GM12873 (cell line): Measurements from ENCODE around the gene UBL4B.

Source experiments
- CTCF ChIP-seq: IDR thresholded peaks from 2 replicates; pipeline ENCODE4 v1.5.1; 2012; ENCODE audit warnings: low read depth, mild to moderate bottlenecking, moderate library complexity, low read length, control low read depth; ENCODE audit not compliant: insufficient read depth; ENCODE audit errors: missing control alignments

UBL4B gene

GRCh38 chr1:110112143-110112542 lies at the start of gene UBL4B:
TSS of gene UBL4B (plus strand) at chr1:110112443. CDS start at chr1:110112535, 92 bp downstream.
- TF ChIP-seq CTCF: no peak

- TF ChIP-seq CTCF: no peak
Observed at GRCh38 chr1:110062612-110063011, 49.6 kb upstream of the UBL4B start.

- TF ChIP-seq CTCF: no peak
Observed at GRCh38 chr1:110063781-110064180, 48.5 kb upstream of the UBL4B start.

DNA sequence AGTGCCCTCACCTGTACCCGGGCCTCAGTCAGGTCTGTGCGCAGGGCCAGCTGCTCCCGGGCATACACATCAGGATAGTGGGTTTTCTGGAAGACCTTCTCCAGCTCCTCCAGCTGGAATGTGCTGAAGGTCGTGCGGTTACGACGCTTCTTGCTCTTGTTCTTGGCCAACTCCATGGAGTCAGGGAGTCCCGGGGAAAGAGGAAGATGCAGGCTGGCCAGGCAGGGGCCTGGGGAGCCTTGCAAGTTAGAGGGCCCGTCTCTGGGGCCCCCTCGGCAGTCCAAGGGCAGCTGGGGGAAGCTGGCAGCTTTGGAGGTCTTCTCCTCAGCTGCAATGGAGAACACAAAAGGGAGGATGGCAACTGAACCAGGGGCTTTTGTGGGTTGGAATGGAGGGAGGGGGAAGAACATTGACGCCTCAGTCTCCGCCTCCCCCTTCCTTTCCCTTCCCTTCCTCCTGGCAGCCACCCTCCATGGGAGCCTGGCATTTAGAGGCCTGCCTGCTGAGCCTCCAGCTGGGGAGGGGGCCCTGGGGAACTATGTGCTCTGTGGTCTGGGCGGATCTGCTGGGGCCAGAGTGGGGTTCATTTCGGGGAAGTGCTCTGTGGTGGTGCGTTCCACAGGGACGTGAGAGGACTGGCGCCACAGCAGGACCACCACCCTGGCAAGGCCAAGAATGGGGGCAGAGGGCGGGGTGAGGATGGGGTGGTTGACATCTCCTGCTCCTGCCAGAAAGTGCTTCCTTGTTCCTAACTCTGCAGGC lies 47.5 kb upstream of the UBL4B start:
- TF ChIP-seq CTCF: no peak

- TF ChIP-seq CTCF: no peak
Observed at GRCh38 chr1:110065841-110066240, 46.4 kb upstream of the UBL4B start.

DNA sequence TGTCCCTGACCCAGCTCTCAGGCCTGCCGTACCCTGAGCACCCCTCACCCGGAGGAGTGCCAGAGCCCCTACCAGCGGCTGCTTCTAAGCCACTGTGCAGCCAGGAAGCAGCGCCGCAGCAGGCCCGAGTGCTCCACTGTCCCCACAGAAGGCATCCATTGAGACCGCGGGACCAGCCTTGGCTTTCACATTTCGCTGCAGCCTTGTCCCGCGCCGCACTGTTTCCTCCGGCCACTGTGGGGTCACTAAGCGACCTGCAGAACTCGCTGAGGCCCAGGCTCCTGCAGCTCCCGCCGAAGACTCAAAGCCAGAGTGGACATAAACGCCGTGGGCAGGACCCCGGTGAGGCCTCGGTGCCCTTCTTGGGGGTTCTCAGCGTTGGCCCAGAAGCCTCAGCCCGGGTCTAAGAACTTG lies 44.8 kb upstream of the UBL4B start:
- no peak for TF ChIP-seq CTCF

- TF ChIP-seq CTCF: no peak
Observed at GRCh38 chr1:110067893-110068645, 44.2 kb upstream of the UBL4B start.
